ENCODE results near the gene GTF3C1.

- TF ChIP-seq CTCF (conservative IDR thresholded peaks at IDR 0.05) = no peak
- no peak for TF ChIP-seq ZFX (IDR thresholded peaks at IDR 0.05)
Observed at GRCh38 chr16:27547134-27547533, 2.6 kb downstream of the GTF3C1 start.

Measured in C4-2B (cell line).